GM12878 (cell line): ENCODE data around the gene NELL1. TPM values are rescaled to one million over a fixed set of nuclear protein-coding genes. Genes with fewer than 3 reads are reported as not detected.

Experiments used
- ATAC-seq: fragments of 200-7000 bp; cut with Tn5 transposase; 3 replicates; pipeline ENCODE4 v1.9.1; 2020; ENCODE audit warnings: mild to moderate bottlenecking, moderate library complexity
- BruUV-seq: library from RNA; stranded (reverse); fragments of 400-500 nt; replicated peaks from 2 replicates; lab custom pipeline; 2021; lab: Mats Ljungman, UMichigan
- CTCF ChIA-PET: fragments of 300-600 bp; sonication (Branson Sonifier 250); formaldehyde crosslinking; extraction: SDS; loops from one replicate; lab custom pipeline; 2021; ENCODE audit warnings: inconsistent platforms; lab: Yijun Ruan, JAX
- POLR2A ChIA-PET: fragments of 350-600 bp; formaldehyde crosslinking; extraction: SDS; loops from one replicate; lab custom pipeline; 2021; ENCODE audit warnings: inconsistent platforms; lab: Charles Lee
- RAD21 ChIA-PET: fragments of 300-600 bp; sonication (Branson Sonifier 250); formaldehyde crosslinking; loops from one replicate; lab custom pipeline; 2023; ENCODE audit warnings: antibody characterized with exemption; ENCODE audit not compliant: unreplicated experiment; lab: Charles Lee
- SMC1A ChIA-PET: fragments of 300-600 bp; sonication (Branson Sonifier 250); formaldehyde crosslinking; loops from one replicate; lab custom pipeline; 2023; ENCODE audit not compliant: unreplicated experiment, uncharacterized antibody; lab: Charles Lee
- DNase-seq: peaks from one replicate; pipeline ENCODE4 v3.0.0-alpha.2; 2011; ENCODE audit warnings: low read depth, low spot score
- FAIRE-seq: peaks from 3 replicates; lab custom pipeline; 2011; peaks lifted over from hg19 to GRCh38; lab: Jason Lieb, UNC
- H2AFZ ChIP-seq: 2 replicates; pipeline ENCODE4 v1.6.0; 2011; ENCODE audit warnings: low read depth, low read length, control low read depth; ENCODE audit not compliant: control insufficient read depth
- H3K27ac ChIP-seq: 2 replicates; pipeline ENCODE4 v1.5.1; 2011; ENCODE audit warnings: control low read depth; ENCODE audit not compliant: control insufficient read depth, insufficient read depth
- H3K27me3 ChIP-seq, 2 experiments: replicated peaks in 1 of 2; 2 replicates each; pipeline versions ENCODE4 v1.6.0 to v1.6.1; 2011; ENCODE audit warnings: low read length in 1 of 2; ENCODE audit not compliant: control insufficient read depth in 2 of 2, insufficient read depth in 2 of 2
- H3K36me3 ChIP-seq, 2 experiments: 2 replicates each; pipeline ENCODE4 v1.5.1; 2011; ENCODE audit warnings: low read length in 1 of 2; ENCODE audit not compliant: control insufficient read depth in 2 of 2, insufficient read depth in 2 of 2
- H3K4me1 ChIP-seq: 2 replicates; pipeline ENCODE4 v1.6.1; 2011; ENCODE audit warnings: mild to moderate bottlenecking, low read length, moderate library complexity, mixed read lengths; ENCODE audit not compliant: control insufficient read depth, insufficient read depth
- H3K4me2 ChIP-seq: 2 replicates; pipeline ENCODE4 v1.6.0; 2011; ENCODE audit warnings: control low read depth; ENCODE audit not compliant: control insufficient read depth, insufficient read depth
- H3K4me3 ChIP-seq: fragments of 200-600 bp; sonication (generic); 2 replicates; pipeline ENCODE4 v1.5.1; 2016
- H3K79me2 ChIP-seq: 2 replicates; pipeline ENCODE4 v1.6.0; 2011; ENCODE audit warnings: low read length; ENCODE audit not compliant: control insufficient read depth, insufficient read depth
- H3K9ac ChIP-seq: 2 replicates; pipeline ENCODE4 v1.8.0; 2011; ENCODE audit warnings: low read length, control low read depth, mixed read lengths; ENCODE audit not compliant: control insufficient read depth, insufficient read depth
- H3K9me3 ChIP-seq: replicated peaks from 3 replicates; pipeline ENCODE4 v1.5.1; 2011; ENCODE audit warnings: mild to moderate bottlenecking, low read length; ENCODE audit not compliant: control insufficient read depth, insufficient read depth
- H4K20me1 ChIP-seq: 2 replicates; pipeline ENCODE4 v1.6.0; 2011; ENCODE audit not compliant: control insufficient read depth, insufficient read depth
- MYC ChIP-seq: IDR thresholded peaks from 2 replicates; pipeline ENCODE4 v1.6.1; 2011; ENCODE audit warnings: mild to moderate bottlenecking, low read length, moderate library complexity, inconsistent platforms; ENCODE audit not compliant: insufficient read depth, insufficient replicate concordance, insufficient read length, severe bottlenecking
- WGBS: methylation state at CpG from one replicate; pipeline ENCODE4 v1.1.6; 2016; ENCODE audit warnings: low lambda C conversion rate; ENCODE audit not compliant: insufficient replicate concordance, insufficient coverage; ENCODE audit errors: missing lambda C conversion rate; 5-methylcytosine and 5-hydroxymethylcytosine counted together
- in situ Hi-C: fragments of 300-500 bp; cut with MboI; formaldehyde crosslinking; loops from 9 replicates; pipeline ENCODE4 v1.14.3; 2018; ENCODE audit warnings: mixed read lengths
- intact Hi-C: fragments of 100-400 bp; cut with micrococcal nuclease; formaldehyde crosslinking; loops from one replicate; pipeline ENCODE4 v1.14.2; 2022; ENCODE audit not compliant: unreplicated experiment
- polyA plus RNA-seq, 11 experiments: library from polyadenylated mRNA; depleted of rRNA in 4 of 11; unstranded in 6 of 11; stranded (reverse) in 5 of 11; fragments of >200 nt; fragmentation: Nextera tagmentation in 4 of 11; fragmentation: Illumina TruSeq in 1 of 11; extraction: Ambion mirVana in 4 of 11; extraction: Trizol in 1 of 11; gene quantifications; 1 replicate in 1 of 11; 2 replicates in 10 of 11; pipeline versions ENCODE4 v1.2.1 to v1.2.3, GENCODE V29; 2011 to 2016; ENCODE audit warnings: inconsistent platforms in 2 of 11, missing spikeins in 2 of 11, low read depth in 1 of 11
- total RNA-seq, 4 experiments: library from RNA; depleted of rRNA in 3 of 4; stranded (reverse); fragments of >200 nt in 3 of 4; fragmentation: Illumina TruSeq in 1 of 4; extraction: Trizol in 1 of 4; gene quantifications; 2 replicates each; pipeline versions ENCODE4 v1.2.1 to v1.2.3, GENCODE V29; 2013 to 2021
- TF ChIP-seq, protein P1 (sequence below): fragments of 450-650 bp; formaldehyde crosslinking; IDR thresholded peaks from 2 replicates; pipeline ENCODE4 v1.4.0; 2020; ENCODE audit warnings: mild to moderate bottlenecking, moderate library complexity

Gene NELL1
- total and polyA plus RNA-seq, 10 of the 15 experiments (the other 5 are each of a cell fraction or from before 2014, with no cell fraction given) = 0.02 to 0.12 TPM; not detected in 8

DNA sequence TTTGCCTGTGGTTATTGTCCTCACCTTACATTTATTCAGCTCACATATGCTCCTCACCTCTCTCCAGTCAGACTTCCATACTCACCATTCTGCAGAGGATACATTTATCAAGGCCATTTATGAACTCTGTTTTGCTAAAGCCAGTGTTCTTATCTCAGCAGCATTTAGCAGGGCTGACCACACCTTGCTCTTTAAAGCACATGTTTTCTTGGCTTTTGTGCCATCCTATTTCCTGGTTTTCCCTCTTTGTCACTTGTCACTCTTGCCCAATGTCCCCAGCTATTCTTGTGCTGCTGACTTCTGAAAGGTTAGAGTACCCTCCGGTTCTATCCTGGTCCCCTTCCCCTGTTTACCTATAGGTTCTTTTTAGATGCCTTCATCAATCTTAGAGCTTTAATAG is 446.6 kb downstream of the NELL1 start (continued):
- TF ChIP-seq, protein P1, sequence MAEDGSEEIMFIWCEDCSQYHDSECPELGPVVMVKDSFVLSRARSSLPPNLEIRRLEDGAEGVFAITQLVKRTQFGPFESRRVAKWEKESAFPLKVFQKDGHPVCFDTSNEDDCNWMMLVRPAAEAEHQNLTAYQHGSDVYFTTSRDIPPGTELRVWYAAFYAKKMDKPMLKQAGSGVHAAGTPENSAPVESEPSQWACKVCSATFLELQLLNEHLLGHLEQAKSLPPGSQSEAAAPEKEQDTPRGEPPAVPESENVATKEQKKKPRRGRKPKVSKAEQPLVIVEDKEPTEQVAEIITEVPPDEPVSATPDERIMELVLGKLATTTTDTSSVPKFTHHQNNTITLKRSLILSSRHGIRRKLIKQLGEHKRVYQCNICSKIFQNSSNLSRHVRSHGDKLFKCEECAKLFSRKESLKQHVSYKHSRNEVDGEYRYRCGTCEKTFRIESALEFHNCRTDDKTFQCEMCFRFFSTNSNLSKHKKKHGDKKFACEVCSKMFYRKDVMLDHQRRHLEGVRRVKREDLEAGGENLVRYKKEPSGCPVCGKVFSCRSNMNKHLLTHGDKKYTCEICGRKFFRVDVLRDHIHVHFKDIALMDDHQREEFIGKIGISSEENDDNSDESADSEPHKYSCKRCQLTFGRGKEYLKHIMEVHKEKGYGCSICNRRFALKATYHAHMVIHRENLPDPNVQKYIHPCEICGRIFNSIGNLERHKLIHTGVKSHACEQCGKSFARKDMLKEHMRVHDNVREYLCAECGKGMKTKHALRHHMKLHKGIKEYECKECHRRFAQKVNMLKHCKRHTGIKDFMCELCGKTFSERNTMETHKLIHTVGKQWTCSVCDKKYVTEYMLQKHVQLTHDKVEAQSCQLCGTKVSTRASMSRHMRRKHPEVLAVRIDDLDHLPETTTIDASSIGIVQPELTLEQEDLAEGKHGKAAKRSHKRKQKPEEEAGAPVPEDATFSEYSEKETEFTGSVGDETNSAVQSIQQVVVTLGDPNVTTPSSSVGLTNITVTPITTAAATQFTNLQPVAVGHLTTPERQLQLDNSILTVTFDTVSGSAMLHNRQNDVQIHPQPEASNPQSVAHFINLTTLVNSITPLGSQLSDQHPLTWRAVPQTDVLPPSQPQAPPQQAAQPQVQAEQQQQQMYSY (CRISPR knock-in tag) = no peak

DNA sequence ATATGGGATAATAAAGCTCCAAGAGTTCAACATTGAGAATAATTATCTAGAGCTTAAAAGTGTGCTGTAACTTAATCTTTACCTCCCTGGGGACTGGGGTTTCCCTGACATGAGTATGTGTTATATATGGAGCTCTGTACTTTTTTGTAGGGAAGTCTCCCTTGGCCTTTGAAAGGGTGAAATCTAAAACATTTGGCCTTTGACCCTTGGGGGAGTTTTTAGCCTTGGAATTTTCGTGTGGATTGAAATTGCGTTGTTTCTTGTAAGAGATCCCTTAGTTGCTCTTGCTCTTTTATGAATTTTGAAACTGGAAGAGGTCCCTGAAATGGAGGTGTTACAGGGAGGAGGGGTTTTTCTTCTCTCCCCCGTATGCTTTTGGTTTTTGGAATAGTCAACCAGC is 450.0 kb downstream of the NELL1 start:
- TF ChIP-seq MYC = no peak
- SMC1A ChIA-PET = interaction anchor here (0.6 to 0.9 kb wide), 2 partner anchors 9 to 1326 kb away, joined by 4 to 5 read pairs; no protein-coding TSS in a partner anchor
- BruUV-seq = no TSS peak
- H2AFZ ChIP-seq = no peak overlapping the region
- H3K9ac ChIP-seq = no peak overlapping the region
- no peak for DNase-seq
- H3K9me3 ChIP-seq = no peaks in the 10 kb centered on the region
- CTCF ChIA-PET = interaction anchor here (1.1 kb wide), 1 partner anchor 393 kb away, joined by 3 read pairs; no protein-coding TSS in a partner anchor
- 16% methylated on average over 3 of the region's 3 CpGs for WGBS
- in situ Hi-C loops (no loop called here), intact Hi-C loops (no loop called here)
- POLR2A ChIA-PET = no interaction called here
- H3K4me1 ChIP-seq = no peaks in the 10 kb centered on the region
- H3K79me2 ChIP-seq = no peaks in the 10 kb centered on the region
- no peak overlapping the region for H3K4me2 ChIP-seq
- FAIRE-seq = no peak
- H3K4me3 ChIP-seq = no peak overlapping the region
- H3K27me3 ChIP-seq = no peaks in the 10 kb centered on the region
- no peaks in the 10 kb centered on the region for H4K20me1 ChIP-seq
- RAD21 ChIA-PET = interaction anchor here (0.7 kb wide), 1 partner anchor 476 kb away, joined by 3 read pairs; no protein-coding TSS in a partner anchor
- H3K27ac ChIP-seq = no peak overlapping the region
- no peak for ATAC-seq
- H3K36me3 ChIP-seq = no peaks in the 10 kb centered on the region
